Stimulated activated naive B cell treated with anti-CD40 and anti-IgM and Interleukin-4, amounts not matched to agents 10 μg/mL and 1 μg/mL and 100 μg/mL, for 72 hours (primary cell): ENCODE measurements around the gene BEND6.
"Not testable (repeated sequence)": the region's sequence is repeated elsewhere in the genome, so short reads cannot be mapped to it uniquely, and the experiment has no call there.

Source experiments
- ATAC-seq, 2 donors: fragments of 150-1000 bp; cut with Tn5 transposase; replicated peaks; 2 replicates each; pipeline ENCODE4 v1.10.0; 2021; ENCODE audit warnings: moderate library complexity in 1 of 2
- DNase-seq: peaks from one replicate; pipeline ENCODE4 v3.0.0; 2021
- H3K27ac Mint-ChIP-seq: one replicate; pipeline ENCODE4 v1.8.0; 2022; ENCODE audit warnings: mild to moderate bottlenecking, mixed read lengths
- H3K27me3 Mint-ChIP-seq, 2 donors: one replicate each; pipeline ENCODE4 v1.8.0; 2022; ENCODE audit warnings: mixed read lengths in 2 of 2
- H3K36me3 Mint-ChIP-seq, 2 donors: one replicate each; pipeline ENCODE4 v1.8.0; 2022; ENCODE audit warnings: mixed read lengths in 2 of 2, mild to moderate bottlenecking in 1 of 2
- H3K4me1 Mint-ChIP-seq, 2 donors: one replicate each; pipeline ENCODE4 v1.8.0; 2022; ENCODE audit warnings: mixed read lengths in 2 of 2, mild to moderate bottlenecking in 1 of 2
- H3K4me3 Mint-ChIP-seq, 2 donors: one replicate each; pipeline ENCODE4 v1.8.0; 2022; ENCODE audit warnings: mild to moderate bottlenecking in 2 of 2, mixed read lengths in 2 of 2, moderate library complexity in 1 of 2
- H3K9me3 Mint-ChIP-seq, 2 donors: one replicate each; pipeline ENCODE4 v1.8.0; 2022; ENCODE audit warnings: mixed read lengths in 2 of 2, mild to moderate bottlenecking in 1 of 2

The BEND6 gene

DNA sequence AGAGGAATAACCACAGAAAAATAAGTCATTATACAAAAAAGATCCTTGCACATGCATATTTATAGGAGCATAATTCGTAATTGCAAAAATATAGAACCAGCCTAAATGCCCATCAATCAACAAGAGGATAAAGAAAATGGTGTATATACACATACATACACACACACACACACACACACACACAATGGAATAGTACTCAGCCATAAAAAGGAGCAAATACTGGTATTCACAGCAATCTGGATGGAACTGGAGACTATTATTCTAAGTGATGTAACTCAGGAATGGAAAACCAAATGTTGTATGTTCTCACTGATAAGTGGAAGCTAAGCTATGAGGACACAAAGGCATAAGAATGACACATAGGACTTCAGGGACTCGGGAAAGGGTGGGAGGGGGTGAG is 89.7 kb downstream of the BEND6 start:
- peaks cover 9 to 16% of the 10 kb centered on the region in 2 donors for H3K4me1 Mint-ChIP-seq
- peaks cover 0 to 6% of the 10 kb centered on the region in 2 donors for H3K9me3 Mint-ChIP-seq
- ATAC-seq: no peak
- no peak for DNase-seq
- peaks cover 7 to 10% of the 10 kb centered on the region in 2 donors for H3K36me3 Mint-ChIP-seq
- no peak overlapping the region for H3K4me3 Mint-ChIP-seq
- H3K27ac Mint-ChIP-seq: no peak overlapping the region
- H3K27me3 Mint-ChIP-seq: peaks cover 16 to 40% of the 10 kb centered on the region in 2 donors

GRCh38 chr6:57046332-57047256 is 91.7 kb downstream of the BEND6 start, which contains the start of gene KIAA1586:
Gene KIAA1586 (plus strand): TSS chr6:57046693. CDS start chr6:57046756, 63 bp downstream.
- Mint-ChIP-seq H3K4me1 (peaks cover 9 to 19% of the 10 kb centered on the region in 2 donors), H3K27ac (peak within 1 kb of the TSS; percentile 96), H3K4me3 (peak within 1 kb of the TSS; percentile 96 to 97), H3K36me3 (peaks cover 14 to 16% of the 10 kb centered on the region in 2 donors), H3K27me3 (peaks cover 8 to 27% of the 10 kb centered on the region in 2 donors)
- ATAC-seq: peak; percentile 93 to 95
- peak; percentile 73 for DNase-seq
- not testable (repeated sequence) for H3K9me3 Mint-ChIP-seq

GRCh38 chr6:57047257-57047585 is 92.3 kb downstream of the BEND6 start:
- Mint-ChIP-seq H3K4me1 (peaks cover 9 to 19% of the 10 kb centered on the region in 2 donors), H3K27me3 (peaks cover 2 to 21% of the 10 kb centered on the region in 2 donors), H3K36me3 (peaks cover 14 to 16% of the 10 kb centered on the region in 2 donors)
- H3K9me3 Mint-ChIP-seq, H3K27ac Mint-ChIP-seq, H3K4me3 Mint-ChIP-seq, DNase-seq: not testable (repeated sequence)
- ATAC-seq: peak; percentile 28 to 33

DNA sequence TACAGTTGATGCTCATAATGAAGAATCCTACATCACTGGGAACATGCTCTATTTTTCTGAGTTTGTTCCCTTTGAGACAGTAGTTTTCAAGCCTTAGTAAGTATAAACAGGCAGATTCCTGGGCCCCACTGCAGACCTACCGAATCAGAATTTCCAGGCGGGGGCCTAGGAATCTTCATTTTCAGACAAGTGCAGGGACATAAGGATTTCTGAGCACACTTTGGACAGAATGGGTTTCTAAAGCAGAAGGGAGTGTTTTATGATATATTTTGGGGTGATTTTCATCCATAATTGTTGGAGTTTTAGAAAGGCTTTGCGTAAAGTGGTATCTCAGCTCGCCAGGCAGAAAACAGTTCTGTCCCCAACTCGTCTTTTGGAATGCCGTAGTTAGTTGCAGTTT is 93.0 kb downstream of the BEND6 start:
- Mint-ChIP-seq H3K36me3 (peaks cover 17 to 19% of the 10 kb centered on the region in 2 donors), H3K27me3 (peaks cover 0 to 19% of the 10 kb centered on the region in 2 donors), H3K4me1 (peaks cover 9 to 19% of the 10 kb centered on the region in 2 donors), H3K4me3 (peak overlapping the region; percentile 12 to 33)
- not testable (repeated sequence) for ATAC-seq, H3K27ac Mint-ChIP-seq, H3K9me3 Mint-ChIP-seq, DNase-seq

DNA sequence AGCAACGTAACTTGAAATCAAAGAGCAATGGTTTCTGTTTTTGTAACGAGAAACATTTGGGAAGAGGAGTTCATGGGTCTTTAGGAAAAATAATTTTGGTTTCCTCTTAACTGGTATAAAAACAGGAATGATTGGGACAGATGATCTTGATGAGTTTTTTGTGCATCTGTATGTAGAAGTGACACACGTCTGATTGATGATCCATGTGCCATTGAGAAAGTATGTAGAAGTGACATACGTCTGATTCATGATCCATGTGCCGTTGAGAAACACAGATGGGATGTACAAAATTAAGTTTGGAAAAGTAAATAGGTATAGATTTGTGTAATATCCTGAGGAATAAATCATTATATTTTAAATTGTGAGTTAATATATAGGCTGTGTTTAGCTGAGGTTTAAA is 93.7 kb downstream of the BEND6 start:
- H3K27me3 Mint-ChIP-seq: peaks cover 0 to 13% of the 10 kb centered on the region in 2 donors
- no peak for DNase-seq
- no peak for ATAC-seq
- peaks cover 9 to 19% of the 10 kb centered on the region in 2 donors for H3K4me1 Mint-ChIP-seq
- peaks cover 0 to 3% of the 10 kb centered on the region in 2 donors for H3K9me3 Mint-ChIP-seq
- H3K36me3 Mint-ChIP-seq: peaks cover 17 to 25% of the 10 kb centered on the region in 2 donors
- H3K27ac Mint-ChIP-seq: no peak overlapping the region
- H3K4me3 Mint-ChIP-seq: no peak overlapping the region

- ATAC-seq: no peak
These were observed 108.9 kb downstream of the BEND6 start for GRCh38 chr6:57063847-57064246.

DNA sequence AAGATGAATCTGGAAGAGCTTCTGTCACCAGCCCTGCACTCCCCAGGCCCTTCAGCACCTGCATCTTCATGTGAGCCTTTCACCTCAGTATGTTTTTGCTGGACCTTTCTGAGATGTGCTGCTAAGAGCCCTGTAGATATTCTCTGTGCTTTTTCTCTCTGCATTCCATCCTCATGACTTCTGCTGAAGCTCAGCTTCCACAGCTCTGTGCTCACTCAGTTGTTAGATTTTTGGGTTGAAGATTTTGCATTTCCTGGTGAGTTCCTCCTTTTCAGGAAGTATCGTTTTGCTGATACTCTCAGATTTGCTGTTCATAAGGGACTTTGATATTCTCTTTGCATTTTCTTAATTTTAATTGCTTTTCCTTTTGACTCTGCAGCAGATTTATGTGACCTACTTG is 109.9 kb downstream of the BEND6 start:
- no peak for ATAC-seq
- Mint-ChIP-seq H3K4me3 (no peak overlapping the region), H3K36me3 (peaks cover 12 to 19% of the 10 kb centered on the region in 2 donors), H3K27ac (no peak overlapping the region), H3K9me3 (no peaks in the 10 kb centered on the region), H3K27me3 (no peaks in the 10 kb centered on the region), H3K4me1 (peaks cover 5 to 9% of the 10 kb centered on the region in 2 donors)
- DNase-seq: no peak

More at GRCh38 chr6:57063847-57064246, 108.9 kb downstream of the BEND6 start:
- H3K4me3 Mint-ChIP-seq: no peak overlapping the region
- H3K36me3 Mint-ChIP-seq: peaks cover 11 to 22% of the 10 kb centered on the region in 2 donors
- H3K27me3 Mint-ChIP-seq: no peaks in the 10 kb centered on the region
- H3K9me3 Mint-ChIP-seq: no peaks in the 10 kb centered on the region
- peaks cover 5 to 9% of the 10 kb centered on the region in 2 donors for H3K4me1 Mint-ChIP-seq
- no peak overlapping the region for H3K27ac Mint-ChIP-seq
- no peak for DNase-seq

GRCh38 chr6:57068061-57068460 is 113.2 kb downstream of the BEND6 start:
- no peaks in the 10 kb centered on the region for H3K27me3 Mint-ChIP-seq

DNA sequence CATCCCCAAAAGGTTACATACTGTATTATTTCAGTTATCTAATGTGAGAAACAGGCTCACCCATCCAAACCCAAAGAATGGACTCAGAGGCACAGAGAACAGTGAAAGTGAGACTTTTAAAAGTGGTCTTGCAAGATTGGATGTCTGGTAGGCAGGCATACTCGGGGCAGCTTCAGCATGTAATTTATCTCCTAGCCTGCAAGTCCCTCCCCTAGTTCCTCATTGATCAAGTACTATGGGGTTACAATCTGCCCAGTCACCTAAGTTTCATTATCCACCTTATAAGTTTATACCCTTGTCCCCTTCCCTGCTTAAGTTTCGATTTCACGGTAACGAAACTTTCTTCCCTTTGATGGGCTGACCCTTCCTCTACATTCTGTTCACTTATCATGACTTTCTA is 114.3 kb downstream of the BEND6 start:
- H3K9me3 Mint-ChIP-seq: no peaks in the 10 kb centered on the region
- peaks cover 5 to 9% of the 10 kb centered on the region in 2 donors for H3K4me1 Mint-ChIP-seq
- no peak overlapping the region for H3K27ac Mint-ChIP-seq
- no peak overlapping the region for H3K4me3 Mint-ChIP-seq
- no peak for ATAC-seq
- no peak for DNase-seq
- no peaks in the 10 kb centered on the region for H3K27me3 Mint-ChIP-seq
- peaks cover 7 to 16% of the 10 kb centered on the region in 2 donors for H3K36me3 Mint-ChIP-seq

More at GRCh38 chr6:57068061-57068460, 113.2 kb downstream of the BEND6 start:
- peaks cover 5 to 9% of the 10 kb centered on the region in 2 donors for H3K4me1 Mint-ChIP-seq
- no peak overlapping the region for H3K4me3 Mint-ChIP-seq
- no peak overlapping the region for H3K27ac Mint-ChIP-seq
- H3K36me3 Mint-ChIP-seq: peaks cover 7 to 10% of the 10 kb centered on the region in 2 donors
- DNase-seq (no peak), ATAC-seq (no peak)
- no peaks in the 10 kb centered on the region for H3K9me3 Mint-ChIP-seq

DNA sequence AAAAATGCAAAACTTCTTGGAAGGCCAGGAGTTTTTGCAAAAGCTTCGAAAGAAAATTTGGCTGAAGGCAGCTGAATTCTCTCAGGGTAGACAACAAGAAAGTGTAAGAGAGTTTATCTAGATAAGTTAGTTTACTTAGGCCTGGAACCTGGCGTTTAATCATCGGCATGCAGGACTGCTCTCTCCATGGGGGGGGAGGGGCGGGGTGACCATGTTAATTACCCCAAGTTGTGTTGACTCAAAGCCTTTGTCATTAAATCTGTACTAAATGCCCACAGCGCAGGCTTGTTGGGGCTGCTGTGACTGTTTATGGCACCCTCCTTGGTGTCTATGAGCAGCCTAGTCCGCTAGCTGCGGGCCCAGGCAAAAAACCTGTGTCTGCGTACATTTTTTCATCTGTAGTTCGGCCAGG is 115.0 kb downstream of the BEND6 start:
- Mint-ChIP-seq H3K4me1 (peaks cover 2 to 5% of the 10 kb centered on the region in 2 donors), H3K4me3 (no peak overlapping the region), H3K27ac (no peak overlapping the region), H3K36me3 (peaks cover 8 to 14% of the 10 kb centered on the region in 2 donors), H3K27me3 (no peaks in the 10 kb centered on the region), H3K9me3 (peaks cover 0 to under 1% of the 10 kb centered on the region in 2 donors)
- ATAC-seq: no peak
- no peak for DNase-seq

GRCh38 chr6:57072108-57072507 is 117.2 kb downstream of the BEND6 start:
- no peak for DNase-seq
- Mint-ChIP-seq H3K27me3 (no peaks in the 10 kb centered on the region), H3K36me3 (peaks cover 10 to 13% of the 10 kb centered on the region in 2 donors), H3K4me3 (no peak overlapping the region), H3K4me1 (no peaks in the 10 kb centered on the region), H3K27ac (no peak overlapping the region), H3K9me3 (peaks cover 0 to 1% of the 10 kb centered on the region in 2 donors)
- no peak for ATAC-seq

DNA sequence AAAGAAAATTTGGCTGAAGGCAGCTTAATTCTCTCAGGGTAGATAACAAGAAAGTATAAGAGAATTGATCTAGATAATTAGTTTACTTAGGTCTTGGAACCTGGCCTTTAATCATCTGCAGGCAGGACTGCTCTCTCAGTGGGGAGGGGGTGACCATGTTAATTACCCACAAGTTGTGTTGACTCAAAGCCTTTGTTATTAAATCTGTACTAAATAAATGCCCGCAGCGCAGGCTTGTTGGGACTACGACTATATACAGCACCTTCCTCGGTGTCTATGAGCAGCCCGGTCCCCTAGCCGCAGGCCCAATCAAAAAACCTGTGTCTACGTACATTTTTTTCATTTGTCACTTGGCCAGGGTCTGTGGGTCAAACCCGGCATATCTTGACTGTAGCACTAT is 119.5 kb downstream of the BEND6 start:
- Mint-ChIP-seq H3K9me3 (peaks cover 0 to 1% of the 10 kb centered on the region in 2 donors), H3K27me3 (no peaks in the 10 kb centered on the region), H3K4me3 (no peak overlapping the region), H3K36me3 (peaks cover 7 to 10% of the 10 kb centered on the region in 2 donors), H3K27ac (no peak overlapping the region), H3K4me1 (no peaks in the 10 kb centered on the region)
- ATAC-seq: no peak
- no peak for DNase-seq

DNA sequence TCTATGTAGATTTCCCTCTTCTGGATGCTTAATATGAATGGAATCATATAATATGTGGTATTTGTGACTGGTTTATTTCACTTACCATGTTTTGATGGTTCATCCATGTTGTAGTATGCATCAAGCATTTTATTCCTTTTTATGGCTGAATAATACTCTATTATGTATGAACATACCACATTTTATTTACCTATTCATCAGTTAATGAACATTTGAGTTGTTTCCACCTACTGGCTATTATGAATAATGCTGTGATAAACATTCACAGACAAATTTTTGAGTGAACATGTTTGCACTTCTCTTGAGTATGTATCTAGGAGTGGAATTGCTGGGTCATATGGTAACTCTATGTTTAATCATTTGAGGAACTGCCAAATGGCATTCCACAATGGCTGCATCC is 120.2 kb downstream of the BEND6 start:
- no peak for DNase-seq
- ATAC-seq: no peak
- no peak overlapping the region for H3K4me3 Mint-ChIP-seq
- H3K4me1 Mint-ChIP-seq: no peaks in the 10 kb centered on the region
- H3K36me3 Mint-ChIP-seq: peaks cover 3 to 10% of the 10 kb centered on the region in 2 donors
- H3K27ac Mint-ChIP-seq: no peak overlapping the region
- no peaks in the 10 kb centered on the region for H3K27me3 Mint-ChIP-seq
- peaks cover 0 to 1% of the 10 kb centered on the region in 2 donors for H3K9me3 Mint-ChIP-seq
